Loucy (cell line): ENCODE results near the gene ITGA5.

Experiments used
- H2AFZ ChIP-seq: fragments of 200-600 bp; sonication (generic); 2 replicates; pipeline ENCODE4 v1.6.0; 2016; ENCODE audit warnings: antibody characterized with exemption, mild to moderate bottlenecking, low read length, moderate library complexity
- H3F3A ChIP-seq: fragments of 200-600 bp; 2 replicates; pipeline ENCODE4 v1.6.0; 2016; ENCODE audit warnings: antibody characterized with exemption, low read depth, mild to moderate bottlenecking
- H3K27me3 ChIP-seq: fragments of 200-600 bp; sonication (generic); 2 replicates; pipeline ENCODE4 v1.6.1; 2014; ENCODE audit warnings: low read length, mild to moderate bottlenecking; ENCODE audit not compliant: insufficient read depth, poor library complexity, severe bottlenecking
- H3K36me3 ChIP-seq: fragments of 200-600 bp; sonication (generic); 2 replicates; pipeline ENCODE4 v1.6.1; 2016; ENCODE audit warnings: low read length; ENCODE audit not compliant: insufficient read depth
- H3K4me1 ChIP-seq: fragments of 200-600 bp; sonication (generic); 2 replicates; pipeline ENCODE4 v1.5.1; 2014; ENCODE audit warnings: low read length, mild to moderate bottlenecking; ENCODE audit not compliant: insufficient read depth, poor library complexity, severe bottlenecking
- H3K4me2 ChIP-seq: fragments of 200-600 bp; sonication (generic); 2 replicates; pipeline ENCODE4 v1.6.0; 2014; ENCODE audit warnings: antibody characterized with exemption, low read length, low read depth, mild to moderate bottlenecking; ENCODE audit not compliant: poor library complexity, severe bottlenecking
- H3K4me3 ChIP-seq: fragments of 200-600 bp; sonication (generic); 2 replicates; pipeline ENCODE4 v1.5.1; 2014; ENCODE audit warnings: low read length, mild to moderate bottlenecking, mixed read lengths; ENCODE audit not compliant: poor library complexity, severe bottlenecking
- H3K79me2 ChIP-seq: fragments of 200-600 bp; sonication (generic); 2 replicates; pipeline ENCODE4 v1.6.1; 2014; ENCODE audit warnings: low read length; ENCODE audit not compliant: insufficient read depth
- H3K9ac ChIP-seq: fragments of 200-600 bp; sonication (generic); 2 replicates; pipeline ENCODE4 v1.6.0; 2014; ENCODE audit warnings: mild to moderate bottlenecking, low read depth, low read length, moderate library complexity; ENCODE audit not compliant: poor library complexity, severe bottlenecking
- H3K9me2 ChIP-seq: fragments of 200-600 bp; sonication (generic); replicated peaks from 2 replicates; pipeline ENCODE4 v1.6.1; 2016; ENCODE audit warnings: low read depth, low read length, mixed read lengths
- H3K9me3 ChIP-seq: fragments of 200-600 bp; sonication (generic); 2 replicates; pipeline ENCODE4 v1.6.1; 2014; ENCODE audit warnings: mild to moderate bottlenecking, antibody characterized with exemption, low read length, low read depth; ENCODE audit not compliant: insufficient read depth
- H4K20me1 ChIP-seq: fragments of 200-600 bp; sonication (generic); 2 replicates; pipeline ENCODE4 v1.6.0; 2014; ENCODE audit warnings: antibody characterized with exemption, low read length, mild to moderate bottlenecking; ENCODE audit not compliant: insufficient read depth, poor library complexity, severe bottlenecking
- CTCF ChIP-seq: fragments of 200-600 bp; sonication (generic); conservative IDR thresholded peaks from 2 replicates; pipeline ENCODE4 v1.5.1; 2014; ENCODE audit warnings: mild to moderate bottlenecking, antibody characterized with exemption, low read length
- EZH2phosphoT487 ChIP-seq: fragments of 200-600 bp; IDR thresholded peaks from 2 replicates; pipeline ENCODE4 v1.6.1; 2018; ENCODE audit warnings: antibody characterized with exemption, mild to moderate bottlenecking, moderate library complexity, borderline replicate concordance

The ITGA5 gene

DNA sequence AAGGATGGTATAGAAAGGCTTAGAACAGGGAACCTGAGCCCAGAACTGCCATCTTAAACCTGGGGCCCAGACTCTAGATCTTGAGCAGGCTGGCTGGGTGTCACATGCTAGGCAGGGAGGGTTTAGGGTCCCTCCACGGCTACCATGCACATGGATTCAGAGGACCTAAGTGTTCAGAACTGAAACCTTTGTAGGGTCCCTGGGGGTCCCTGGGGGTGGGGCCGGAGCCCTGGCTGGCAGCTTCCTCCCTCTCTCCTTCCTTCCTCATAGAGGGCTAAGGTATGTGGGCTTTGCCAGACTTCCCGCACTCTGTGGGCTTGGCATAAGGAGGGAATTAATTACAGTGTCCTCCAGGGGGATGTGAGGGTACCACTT, 29.9 kb downstream of the ITGA5 start:
- Histone ChIP-seq H3K79me2 (no peaks in the 10 kb centered on the region), H2AFZ (no peak overlapping the region), H4K20me1 (no peaks in the 10 kb centered on the region), H3F3A (no peaks in the 10 kb centered on the region), H3K4me1 (peaks cover 41% of the 10 kb centered on the region), H3K4me3 (no peak overlapping the region), H3K36me3 (peaks cover 7% of the 10 kb centered on the region; the same call in 1 of the 2 replicates), H3K9me2 (no peaks in the 10 kb centered on the region), H3K4me2 (no peak overlapping the region), H3K9ac (peak overlapping the region; percentile 70), H3K27me3 (no peaks in the 10 kb centered on the region), H3K9me3 (no peaks in the 10 kb centered on the region)
- TF ChIP-seq EZH2phosphoT487 (no peak), CTCF (no peak)

GRCh38 chr12:54388237-54389133, 30.6 kb downstream of the ITGA5 start:
- Histone ChIP-seq H3K27me3 (no peaks in the 10 kb centered on the region), H3K4me2 (no peak overlapping the region), H3K79me2 (no peaks in the 10 kb centered on the region), H4K20me1 (no peaks in the 10 kb centered on the region), H3F3A (no peaks in the 10 kb centered on the region), H3K9me3 (no peaks in the 10 kb centered on the region), H3K4me1 (peaks cover 41% of the 10 kb centered on the region), H3K9ac (no peak overlapping the region), H3K4me3 (no peak overlapping the region), H3K9me2 (no peaks in the 10 kb centered on the region), H2AFZ (no peak overlapping the region), H3K36me3 (peaks cover 7% of the 10 kb centered on the region; the same call in 1 of the 2 replicates)
- TF ChIP-seq EZH2phosphoT487 (no peak), CTCF (no peak)

GRCh38 chr12:54387114-54387467, 32.0 kb downstream of the ITGA5 start:
- H3K9me2 ChIP-seq, result no peaks in the 10 kb centered on the region
- no peak overlapping the region for H3K4me2 ChIP-seq
- H4K20me1 ChIP-seq, result no peaks in the 10 kb centered on the region
- H3K27me3 ChIP-seq, result no peaks in the 10 kb centered on the region
- no peaks in the 10 kb centered on the region for H3K79me2 ChIP-seq
- H2AFZ ChIP-seq, result no peak overlapping the region
- no peak overlapping the region for H3K9ac ChIP-seq
- no peaks in the 10 kb centered on the region; the same call in 1 of the 2 replicates for H3K36me3 ChIP-seq
- H3F3A ChIP-seq, result no peaks in the 10 kb centered on the region
- TF ChIP-seq EZH2phosphoT487, result no peak
- no peak for TF ChIP-seq CTCF
- H3K9me3 ChIP-seq, result no peaks in the 10 kb centered on the region
- no peak overlapping the region for H3K4me3 ChIP-seq
- H3K4me1 ChIP-seq, result peaks cover 41% of the 10 kb centered on the region
